ENCODE data around the gene AHSG. TPM values are rescaled to one million over a fixed set of nuclear protein-coding genes. Genes with fewer than 3 reads are reported as not detected.

Gene AHSG
- total RNA-seq, 2 donors from 2014 or later: not detected

DNA sequence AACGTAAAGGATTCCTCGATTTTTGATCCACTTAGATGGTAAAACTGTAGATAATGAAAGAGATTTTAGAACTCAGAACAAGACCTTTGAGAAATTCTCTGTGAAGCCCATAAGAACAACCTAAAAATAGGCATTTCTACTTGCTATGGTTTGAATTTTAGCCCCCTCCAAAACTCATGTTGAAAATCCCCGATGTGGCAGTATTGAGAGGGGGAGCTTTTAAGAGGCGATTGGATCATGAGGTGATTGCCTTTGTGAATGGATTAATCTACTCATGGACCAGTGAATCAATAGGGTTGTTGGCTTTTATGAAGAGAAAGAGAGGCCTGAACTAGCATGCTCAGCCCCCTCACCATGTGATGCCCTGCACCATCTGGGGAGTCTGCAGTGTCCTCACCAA lies 20.2 kb upstream of the AHSG start:
- Histone ChIP-seq H3K9me3 (no peaks in the 10 kb centered on the region), H3K4me3 (no peak overlapping the region), H3K36me3 (replicated peaks in 1 of 2; ENCODE audit: insufficient read depth in 1 of 2, low read depth in 2 of 2) (no peaks in the 10 kb centered on the region), H3K27me3 (no peaks in the 10 kb centered on the region), H3K27ac (no peak overlapping the region), H3K4me1 (peaks cover 32% of the 10 kb centered on the region)
- DNase-seq (no peak), ATAC-seq (no peak)
- intact Hi-C loops (cut with DNase I): no loop called here
- TF ChIP-seq POLR2A (IDR thresholded peaks at IDR 0.05): no peak
- TF ChIP-seq, protein P1, sequence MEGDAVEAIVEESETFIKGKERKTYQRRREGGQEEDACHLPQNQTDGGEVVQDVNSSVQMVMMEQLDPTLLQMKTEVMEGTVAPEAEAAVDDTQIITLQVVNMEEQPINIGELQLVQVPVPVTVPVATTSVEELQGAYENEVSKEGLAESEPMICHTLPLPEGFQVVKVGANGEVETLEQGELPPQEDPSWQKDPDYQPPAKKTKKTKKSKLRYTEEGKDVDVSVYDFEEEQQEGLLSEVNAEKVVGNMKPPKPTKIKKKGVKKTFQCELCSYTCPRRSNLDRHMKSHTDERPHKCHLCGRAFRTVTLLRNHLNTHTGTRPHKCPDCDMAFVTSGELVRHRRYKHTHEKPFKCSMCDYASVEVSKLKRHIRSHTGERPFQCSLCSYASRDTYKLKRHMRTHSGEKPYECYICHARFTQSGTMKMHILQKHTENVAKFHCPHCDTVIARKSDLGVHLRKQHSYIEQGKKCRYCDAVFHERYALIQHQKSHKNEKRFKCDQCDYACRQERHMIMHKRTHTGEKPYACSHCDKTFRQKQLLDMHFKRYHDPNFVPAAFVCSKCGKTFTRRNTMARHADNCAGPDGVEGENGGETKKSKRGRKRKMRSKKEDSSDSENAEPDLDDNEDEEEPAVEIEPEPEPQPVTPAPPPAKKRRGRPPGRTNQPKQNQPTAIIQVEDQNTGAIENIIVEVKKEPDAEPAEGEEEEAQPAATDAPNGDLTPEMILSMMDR (IDR thresholded peaks at IDR 0.05): no peak
- 95 to 96% methylated on average over 4 of the region's 4 CpGs for WGBS, 2 donors

DNA sequence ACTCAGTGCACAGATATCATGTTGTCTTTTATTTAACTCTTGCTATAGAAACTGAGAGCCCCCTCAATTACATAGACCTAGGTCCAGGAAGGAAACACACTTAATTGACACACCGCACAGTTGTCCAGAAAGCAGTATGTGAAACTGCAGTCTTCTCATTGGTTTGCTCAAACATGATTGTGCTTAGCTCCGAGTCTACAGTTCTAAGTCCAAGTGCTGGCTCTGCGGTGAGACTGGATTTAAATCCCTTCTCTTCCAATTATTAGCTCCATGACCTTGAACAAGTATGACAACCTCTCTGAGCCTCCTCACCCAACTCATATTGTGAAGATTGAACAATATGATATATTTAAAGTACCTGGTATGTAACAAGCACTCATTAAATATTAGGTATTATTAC lies 19.0 kb upstream of the AHSG start:
- Histone ChIP-seq H3K27ac (peak overlapping the region; percentile 22 to 70 (median 64)), H3K4me1 (peaks cover 44% of the 10 kb centered on the region), H3K36me3 (replicated peaks in 1 of 2; ENCODE audit: insufficient read depth in 1 of 2, low read depth in 2 of 2) (no peaks in the 10 kb centered on the region), H3K27me3 (no peaks in the 10 kb centered on the region), H3K9me3 (no peaks in the 10 kb centered on the region), H3K4me3 (no peak overlapping the region)
- DNase-seq: no peak
- intact Hi-C loops (cut with DNase I): no loop called here
- 36 to 58% methylated on average over 3 of the region's 3 CpGs for WGBS, 2 donors
- ATAC-seq: no peak
- TF ChIP-seq POLR2A (IDR thresholded peaks at IDR 0.05): no peak
- TF ChIP-seq, protein P1 (IDR thresholded peaks at IDR 0.05): no peak

DNA sequence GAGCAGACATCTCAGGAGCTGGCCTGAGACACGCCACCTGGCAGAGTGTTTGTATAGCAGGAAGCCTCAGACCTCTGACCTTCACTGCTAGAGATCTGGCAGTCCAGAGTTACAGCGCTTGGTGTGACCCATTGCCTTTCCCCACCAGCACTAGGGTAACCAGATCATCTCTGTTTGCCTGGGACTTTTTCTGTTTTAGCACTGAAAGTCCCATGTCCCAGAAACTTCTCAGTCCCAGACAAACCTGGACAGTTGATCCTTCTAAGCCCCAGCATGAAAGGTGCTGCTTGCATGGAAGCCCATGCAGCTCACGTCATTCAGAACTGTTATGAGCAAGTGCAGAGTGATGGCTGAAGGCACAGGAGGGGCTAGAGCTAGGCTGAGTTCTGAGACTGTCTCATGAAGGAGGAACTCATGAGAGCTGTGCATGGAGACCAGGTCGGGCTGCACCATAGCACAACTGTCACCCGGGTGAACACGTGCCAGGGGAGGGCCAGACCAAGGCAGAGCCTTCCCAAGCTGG lies 18.2 kb upstream of the AHSG start:
- TF ChIP-seq, protein P1 (IDR thresholded peaks at IDR 0.05): no peak
- TF ChIP-seq POLR2A (IDR thresholded peaks at IDR 0.05): no peak
- Histone ChIP-seq H3K27me3 (no peaks in the 10 kb centered on the region), H3K4me1 (peaks cover 48% of the 10 kb centered on the region), H3K36me3 (replicated peaks in 1 of 2; ENCODE audit: insufficient read depth in 1 of 2, low read depth in 2 of 2) (no peaks in the 10 kb centered on the region), H3K9me3 (no peaks in the 10 kb centered on the region), H3K4me3 (no peak overlapping the region), H3K27ac (peak overlapping the region; percentile 22 to 70 (median 64))
- ATAC-seq (peak; percentile 54), DNase-seq (peak; percentile 44 to 72 (median 61))
- intact Hi-C loops (cut with DNase I): no loop called here
- 33 to 43% methylated on average over 6 of the region's 6 CpGs for WGBS, 2 donors

DNA sequence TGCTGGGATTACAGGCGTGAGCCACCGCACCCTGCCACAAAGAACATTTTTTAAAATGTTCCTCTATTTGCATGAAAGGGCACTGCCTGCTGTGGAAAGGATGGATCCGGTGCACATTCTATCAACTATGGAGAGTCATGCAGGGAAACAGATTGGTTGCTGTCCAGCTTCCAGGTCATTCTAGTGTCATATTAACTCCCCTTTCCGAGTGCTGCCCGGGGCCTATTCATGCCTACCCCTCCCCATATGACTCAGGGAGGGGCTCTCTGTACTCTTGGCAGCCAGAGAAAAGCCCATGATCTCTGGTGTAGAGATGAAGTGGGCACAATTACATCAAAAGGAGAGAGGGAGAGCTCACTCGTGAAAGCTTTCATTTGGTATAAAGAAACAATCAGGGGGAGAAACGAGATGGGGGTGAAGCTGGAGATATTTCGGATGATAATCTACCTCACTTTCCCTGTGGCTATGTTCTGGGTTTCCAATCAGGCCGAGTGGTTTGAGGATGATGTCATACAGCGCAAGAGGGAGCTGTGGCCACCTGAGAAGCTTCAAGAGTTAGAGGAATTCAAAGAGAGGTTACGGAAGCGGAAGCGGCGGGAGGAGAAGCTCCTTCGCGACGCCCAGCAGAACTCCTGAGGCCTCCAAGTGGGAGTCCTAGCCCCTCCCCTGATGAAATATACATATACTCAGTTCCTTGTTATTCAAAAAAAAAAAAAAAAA lies 16.1 kb upstream of the AHSG start:
- Histone ChIP-seq H3K9me3 (no peaks in the 10 kb centered on the region), H3K36me3 (replicated peaks in 1 of 2; ENCODE audit: insufficient read depth in 1 of 2, low read depth in 2 of 2) (no peaks in the 10 kb centered on the region), H3K27me3 (no peaks in the 10 kb centered on the region), H3K4me3 (no peak overlapping the region), H3K4me1 (peaks cover 41% of the 10 kb centered on the region), H3K27ac (no peak overlapping the region)
- 69 to 76% methylated on average over 17 of the region's 17 CpGs for WGBS, 2 donors
- intact Hi-C loops (cut with DNase I): no loop called here
- TF ChIP-seq, protein P1 (IDR thresholded peaks at IDR 0.05): no peak
- TF ChIP-seq POLR2A (IDR thresholded peaks at IDR 0.05): no peak
- DNase-seq (no peak), ATAC-seq (no peak)
